Panc1 (cell line): ENCODE data around the gene FOSB. TPM values are rescaled to one million over a fixed set of nuclear protein-coding genes. Genes with fewer than 3 reads are reported as not detected.

ENCODE experiments used
- ATAC-seq: fragments of 200-7000 bp; cut with Tn5 transposase; 2 replicates; pipeline ENCODE4 v1.9.1; 2020; ENCODE audit warnings: mild to moderate bottlenecking, moderate library complexity
- BruUV-seq: library from RNA; stranded (reverse); fragments of 400-500 nt; replicated peaks from 2 replicates; lab custom pipeline; 2021; lab: Mats Ljungman, UMichigan
- CTCF ChIA-PET: fragments of 300-600 bp; sonication (Branson Sonifier 250); formaldehyde crosslinking; loops from one replicate; lab custom pipeline; 2022; ENCODE audit warnings: antibody characterized with exemption; lab: Charles Lee
- POLR2A ChIA-PET: fragments of 300-600 bp; sonication (Branson Sonifier 250); formaldehyde crosslinking; loops from one replicate; lab custom pipeline; 2022; ENCODE audit warnings: antibody characterized with exemption; lab: Charles Lee
- DNase-seq: peaks from one replicate; pipeline ENCODE4 v3.0.0-alpha.2; 2010; ENCODE audit warnings: low read depth, low spot score
- H3K27ac ChIP-seq: 2 replicates; pipeline ENCODE4 v1.5.1; 2011; ENCODE audit warnings: mild to moderate bottlenecking, low read length, inconsistent platforms
- H3K27me3 ChIP-seq: fragments of 200-500 bp; sonication (Bioruptor generic); 2 replicates; pipeline ENCODE4 v1.6.0; 2014; ENCODE audit warnings: low read length, inconsistent platforms; ENCODE audit not compliant: control insufficient read depth, insufficient read depth
- H3K36me3 ChIP-seq: fragments of 200-500 bp; sonication (Bioruptor generic); 2 replicates; pipeline ENCODE4 v1.5.1; 2014; ENCODE audit warnings: inconsistent platforms, mild to moderate bottlenecking, low read length, moderate library complexity; ENCODE audit not compliant: control insufficient read depth, insufficient read depth
- H3K4me1 ChIP-seq: 2 replicates; pipeline ENCODE4 v1.5.1; 2011; ENCODE audit warnings: inconsistent platforms, mild to moderate bottlenecking, low read length, moderate library complexity; ENCODE audit not compliant: control insufficient read depth, insufficient read depth
- H3K4me3 ChIP-seq, 2 experiments: 2 replicates each; pipeline ENCODE4 v1.5.1; 2011 to 2012; ENCODE audit warnings: low read depth in 2 of 2, low read length in 2 of 2, mild to moderate bottlenecking in 2 of 2, inconsistent platforms in 1 of 2, moderate library complexity in 1 of 2
- H3K9me3 ChIP-seq: fragments of 200-500 bp; sonication (Bioruptor generic); 2 replicates; pipeline ENCODE4 v1.5.1; 2014; ENCODE audit warnings: low read depth, mild to moderate bottlenecking, inconsistent platforms, low read length, moderate library complexity; ENCODE audit not compliant: control insufficient read depth, insufficient read depth
- CTCF ChIP-seq: fragments of 450-650 bp; IDR thresholded peaks from 2 replicates; pipeline ENCODE4 v1.5.1; 2017; ENCODE audit warnings: mild to moderate bottlenecking
- POLR2AphosphoS5 ChIP-seq: IDR thresholded peaks from 2 replicates; pipeline ENCODE4 v1.6.1; 2012; ENCODE audit warnings: mild to moderate bottlenecking, low read depth, low read length, moderate library complexity
- REST ChIP-seq, 2 experiments: IDR thresholded peaks; 2 replicates each; pipeline ENCODE4 v1.6.1; 2011 to 2012; ENCODE audit warnings: low read depth in 2 of 2, control low read depth in 1 of 2, low read length in 1 of 2, mild to moderate bottlenecking in 1 of 2, moderate library complexity in 1 of 2; ENCODE audit not compliant: insufficient read depth in 1 of 2
- SIN3A ChIP-seq: IDR thresholded peaks from 2 replicates; pipeline ENCODE4 v1.6.1; 2012; ENCODE audit warnings: low read depth, mild to moderate bottlenecking, low read length, moderate library complexity, borderline replicate concordance; ENCODE audit not compliant: insufficient read depth
- TCF7L2 ChIP-seq: IDR thresholded peaks from 2 replicates; pipeline ENCODE4 v1.6.1; 2011; ENCODE audit warnings: mild to moderate bottlenecking, low read depth, low read length, inconsistent platforms
- in situ Hi-C: cut with HindIII; loops from 2 replicates; pipeline ENCODE4 v1.10.0; 2016; ENCODE audit warnings: low sequenced_read_pairs, low pct_unique_long_range_greater_than_20kb
- intact Hi-C: fragments of 100-400 bp; cut with micrococcal nuclease; formaldehyde crosslinking; loops from one replicate; pipeline ENCODE4 v1.10.0; 2022; ENCODE audit not compliant: unreplicated experiment
- total RNA-seq: library from RNA; stranded (reverse); gene quantifications from one replicate; pipeline ENCODE4 v1.2.1, GENCODE V29; 2021; ENCODE audit not compliant: unreplicated experiment

The FOSB gene
- total RNA-seq, 1 experiment from 2014 or later = 13.4 TPM

- CTCF ChIA-PET = no interaction called here
- intact Hi-C loops = no loop called here
- TF ChIP-seq TCF7L2 = no peak
- TF ChIP-seq REST (IDR thresholded peaks at IDR 0.05; ENCODE audit: insufficient read depth in 1 of 2, low read depth in 2 of 2, low read length in 1 of 2) = no peak
- TF ChIP-seq CTCF = no peak
- no peak for TF ChIP-seq SIN3A
- TF ChIP-seq POLR2AphosphoS5 = no peak
These were observed 43.3 kb downstream of the FOSB start for GRCh38 chr19:45511074-45511473.

GRCh38 chr19:45512881-45513483 lies 45.2 kb downstream of the FOSB start:
- no peak for ATAC-seq
- H3K4me1 ChIP-seq = peaks cover 29% of the 10 kb centered on the region
- ChIA-PET POLR2A (no interaction called here), CTCF (no interaction called here)
- no peaks in the 10 kb centered on the region for H3K27me3 ChIP-seq
- H3K27ac ChIP-seq = no peak overlapping the region
- in situ Hi-C loops (no loop called here), intact Hi-C loops (no loop called here)
- no peak for TF ChIP-seq POLR2AphosphoS5
- TF ChIP-seq SIN3A = no peak
- TF ChIP-seq TCF7L2 = no peak
- TF ChIP-seq REST (IDR thresholded peaks at IDR 0.05; ENCODE audit: insufficient read depth in 1 of 2, low read depth in 2 of 2, low read length in 1 of 2) = no peak
- no peak for TF ChIP-seq CTCF
- H3K9me3 ChIP-seq = no peaks in the 10 kb centered on the region
- peaks cover 4% of the 10 kb centered on the region for H3K36me3 ChIP-seq
- BruUV-seq = no TSS peak
- no peak overlapping the region for H3K4me3 ChIP-seq
- DNase-seq = no peak

More at GRCh38 chr19:45511074-45511473, 43.3 kb downstream of the FOSB start:
- no TSS peak for BruUV-seq
- ATAC-seq = no peak
- in situ Hi-C loops = no loop called here
- Histone ChIP-seq H3K36me3 (peaks cover 6% of the 10 kb centered on the region; the same call in 1 of the 2 replicates), H3K9me3 (no peaks in the 10 kb centered on the region), H3K4me3 (no peak overlapping the region), H3K27ac (0 out of 2 replicates have a peak overlapping the region, but pooled peaks have one; percentile 7), H3K4me1 (peaks cover 29% of the 10 kb centered on the region), H3K27me3 (no peaks in the 10 kb centered on the region)
- DNase-seq = no peak
- POLR2A ChIA-PET = no interaction called here
